NCI-H1105 treated with DMSO at 0.1 percent for 48 hours (cell line): Measurements from ENCODE around the gene ORAI2.
"Not testable (repeated sequence)": the region's sequence is repeated elsewhere in the genome, so short reads cannot be mapped to it uniquely, and the experiment has no call there.

Experiments used
- DNase-seq: peaks from one replicate; lab custom pipeline; 2025; lab: John Stamatoyannopoulos, UW

ORAI2 gene

GRCh38 chr7:102503141-102503540 is 69.8 kb downstream of the ORAI2 start:
- not testable (repeated sequence) for DNase-seq

GRCh38 chr7:102505298-102506185 is 72.2 kb downstream of the ORAI2 start:
- not testable (repeated sequence) for DNase-seq
